Esophagus muscularis mucosa (tissue), 4 donors: Measurements from ENCODE around the gene MMD. TPM values are rescaled to one million over a fixed set of nuclear protein-coding genes. Genes with fewer than 3 reads are reported as not detected.
A peak's percentile ranks its signal among the peaks of the same experiment; 100 is the strongest.

Experiments used
- DNase-seq: peaks from one replicate; pipeline ENCODE4 v3.0.0-alpha.2; 2017; ENCODE audit errors: extremely low spot score
- H3K27ac ChIP-seq, 4 donors: fragments of 200-600 bp; sonication (generic); replicated peaks in 1 of 4; 1 replicate in 3 of 4; 2 replicates in 1 of 4; pipeline ENCODE4 v1.5.1; 2016 to 2019; ENCODE audit warnings: mild to moderate bottlenecking in 1 of 4
- H3K27me3 ChIP-seq, 4 donors: fragments of 200-600 bp; sonication (generic); one replicate each; pipeline versions ENCODE4 v1.5.1 to v1.6.0; 2016 to 2019
- H3K36me3 ChIP-seq, 4 donors: fragments of 200-600 bp; sonication (generic); one replicate each; pipeline ENCODE4 v1.5.1; 2016 to 2019
- H3K4me1 ChIP-seq, 4 donors: fragments of 200-600 bp; sonication (generic); one replicate each; pipeline ENCODE4 v1.5.1; 2016 to 2019
- H3K4me3 ChIP-seq, 4 donors: fragments of 200-600 bp; sonication (generic); 1 replicate in 2 of 4; 2 replicates in 2 of 4; pipeline ENCODE4 v1.5.1; 2016 to 2019; ENCODE audit warnings: mild to moderate bottlenecking in 4 of 4, moderate library complexity in 1 of 4
- H3K9me3 ChIP-seq, 4 donors: fragments of 200-600 bp; sonication (generic); 1 replicate in 3 of 4; 2 replicates in 1 of 4; pipeline ENCODE4 v1.5.1; 2016 to 2019
- EP300 ChIP-seq: sonication (generic); formaldehyde crosslinking; IDR thresholded peaks from one replicate; pipeline ENCODE4 v1.6.1; 2017; ENCODE audit warnings: antibody characterized with exemption
- POLR2A ChIP-seq: fragments of 450-650 bp; IDR thresholded peaks from one replicate; pipeline ENCODE4 v1.6.1; 2017; ENCODE audit warnings: antibody characterized with exemption, moderate library complexity, mild to moderate bottlenecking, low read depth
- POLR2AphosphoS5 ChIP-seq, 2 donors: sonication (generic); formaldehyde crosslinking; IDR thresholded peaks; one replicate each; pipeline ENCODE4 v1.6.1; 2017; ENCODE audit warnings: antibody characterized with exemption in 2 of 2
- WGBS: methylation state at CpG from one replicate; pipeline ENCODE4 v1.1.5; 2018; 5-methylcytosine and 5-hydroxymethylcytosine counted together
- intact Hi-C: fragments of 100-400 bp; cut with DNase I; formaldehyde crosslinking; loops from one replicate; pipeline ENCODE4 v1.15.1; 2023
- total RNA-seq, 4 donors: library from RNA; depleted of rRNA; stranded (reverse); fragments of >200 nt; gene quantifications; one replicate each; pipeline versions ENCODE4 v1.1.0 to v1.2.1, GENCODE V29; 2016
- TF ChIP-seq, protein P1 (sequence below), 3 experiments: fragments of 200-600 bp in 2 of 3; fragments of 450-650 bp in 1 of 3; sonication (generic) in 2 of 3; IDR thresholded peaks; one replicate each; pipeline ENCODE4 v1.5.1; 2017 to 2019; ENCODE audit warnings: antibody characterized with exemption in 3 of 3, mild to moderate bottlenecking in 2 of 3, moderate library complexity in 1 of 3

MMD gene
- total RNA-seq, 4 donors from 2014 or later = 28.5 to 43.9 (median 32.4) TPM

- TF ChIP-seq POLR2A = no peak
- TF ChIP-seq POLR2AphosphoS5 (IDR thresholded peaks at IDR 0.05) = no peak
- TF ChIP-seq, protein P1, sequence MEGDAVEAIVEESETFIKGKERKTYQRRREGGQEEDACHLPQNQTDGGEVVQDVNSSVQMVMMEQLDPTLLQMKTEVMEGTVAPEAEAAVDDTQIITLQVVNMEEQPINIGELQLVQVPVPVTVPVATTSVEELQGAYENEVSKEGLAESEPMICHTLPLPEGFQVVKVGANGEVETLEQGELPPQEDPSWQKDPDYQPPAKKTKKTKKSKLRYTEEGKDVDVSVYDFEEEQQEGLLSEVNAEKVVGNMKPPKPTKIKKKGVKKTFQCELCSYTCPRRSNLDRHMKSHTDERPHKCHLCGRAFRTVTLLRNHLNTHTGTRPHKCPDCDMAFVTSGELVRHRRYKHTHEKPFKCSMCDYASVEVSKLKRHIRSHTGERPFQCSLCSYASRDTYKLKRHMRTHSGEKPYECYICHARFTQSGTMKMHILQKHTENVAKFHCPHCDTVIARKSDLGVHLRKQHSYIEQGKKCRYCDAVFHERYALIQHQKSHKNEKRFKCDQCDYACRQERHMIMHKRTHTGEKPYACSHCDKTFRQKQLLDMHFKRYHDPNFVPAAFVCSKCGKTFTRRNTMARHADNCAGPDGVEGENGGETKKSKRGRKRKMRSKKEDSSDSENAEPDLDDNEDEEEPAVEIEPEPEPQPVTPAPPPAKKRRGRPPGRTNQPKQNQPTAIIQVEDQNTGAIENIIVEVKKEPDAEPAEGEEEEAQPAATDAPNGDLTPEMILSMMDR (IDR thresholded peaks at IDR 0.05) = no peak
- no peak for TF ChIP-seq EP300
- H3K27me3 ChIP-seq = no peaks in the 10 kb centered on the region
- intact Hi-C loops = no loop called here
- H3K36me3 ChIP-seq = no peaks in the 10 kb centered on the region
- 87% methylated on average over 3 of the region's 3 CpGs for WGBS
- no peak overlapping the region for H3K4me3 ChIP-seq
- peaks cover 0 to 21% (median 10%) of the 10 kb centered on the region in 4 donors for H3K4me1 ChIP-seq
- H3K9me3 ChIP-seq = peaks cover 0 to 5% (median 0%) of the 10 kb centered on the region in 4 donors
- peak; percentile 57 for DNase-seq
- H3K27ac ChIP-seq = no peak overlapping the region
These were observed 77.1 kb downstream of the MMD start for GRCh38 chr17:55344514-55344997.

DNA sequence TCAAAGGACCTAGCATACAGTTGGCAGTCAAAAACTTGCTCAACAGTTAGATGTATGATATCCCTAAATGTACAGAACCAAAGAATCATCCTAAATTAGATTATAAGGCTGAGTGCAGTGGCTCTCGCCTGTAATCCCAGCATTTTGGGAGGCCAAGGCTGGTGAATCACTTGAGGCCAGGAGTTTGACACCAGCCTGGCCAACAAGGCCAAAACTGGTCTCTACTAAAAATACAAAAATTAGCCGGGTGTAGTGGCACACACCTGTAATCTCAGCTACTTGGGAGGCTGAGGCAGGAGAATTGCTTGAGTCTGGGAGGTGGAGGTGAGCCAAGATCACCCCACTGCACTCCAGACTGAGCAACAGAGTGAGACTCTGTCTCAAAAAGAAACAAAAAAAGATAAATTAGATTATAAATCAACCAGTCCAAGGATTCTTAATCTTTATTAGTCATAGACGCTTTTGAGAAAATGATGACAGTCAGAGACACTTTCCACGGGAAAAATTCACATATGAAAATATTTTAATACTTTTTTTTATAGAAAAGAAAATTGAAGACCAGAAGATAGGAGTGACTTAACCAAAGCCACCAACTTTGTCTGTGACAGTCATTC is 77.6 kb downstream of the MMD start:
- DNase-seq = peak; percentile 37
- Histone ChIP-seq H3K4me1 (peaks cover 0 to 18% (median 7%) of the 10 kb centered on the region in 4 donors), H3K4me3 (no peak overlapping the region), H3K36me3 (no peaks in the 10 kb centered on the region), H3K27me3 (no peaks in the 10 kb centered on the region), H3K27ac (no peak overlapping the region), H3K9me3 (peaks cover 0 to 5% (median 0%) of the 10 kb centered on the region in 4 donors)
- 81% methylated on average over 4 of the region's 4 CpGs for WGBS
- intact Hi-C loops = no loop called here
- TF ChIP-seq EP300 (no peak), POLR2A (no peak), POLR2AphosphoS5 (IDR thresholded peaks at IDR 0.05) (no peak)
- TF ChIP-seq, protein P1 (IDR thresholded peaks at IDR 0.05) = no peak

- Histone ChIP-seq H3K27ac (no peak overlapping the region), H3K4me1 (peaks cover 0 to 11% (median 0%) of the 10 kb centered on the region in 4 donors), H3K9me3 (peaks cover 0 to 5% (median 0%) of the 10 kb centered on the region in 4 donors), H3K4me3 (no peak overlapping the region), H3K27me3 (no peaks in the 10 kb centered on the region), H3K36me3 (no peaks in the 10 kb centered on the region)
- TF ChIP-seq EP300 (no peak), POLR2A (no peak), POLR2AphosphoS5 (IDR thresholded peaks at IDR 0.05) (no peak)
- TF ChIP-seq, protein P1 (IDR thresholded peaks at IDR 0.05) = no peak
- intact Hi-C loops = no loop called here
- DNase-seq = peak; percentile 79
- 80% methylated on average over 6 of the region's 6 CpGs for whole genome bisulfite sequencing
These were observed 78.6 kb downstream of the MMD start for GRCh38 chr17:55342800-55343585.

Other genes with a start within 250 kb of the MMD start
- gene HLF, start 156.9 kb downstream of the MMD start, total RNA-seq = 100 to 1,000 TPM; 137 to 176 (median 154) TPM
- not detected for gene SMIM36, start 89.6 kb upstream of the MMD start, total RNA-seq